K562 (cell line): ENCODE results near the gene DMWD.
A peak's percentile ranks its signal among the peaks of the same experiment; 100 is the strongest.

ENCODE experiments used
- ERF ChIP-seq: fragments of 450-650 bp; formaldehyde crosslinking; IDR thresholded peaks from 2 replicates; pipeline ENCODE4 v1.4.0; 2020; ENCODE audit warnings: mild to moderate bottlenecking, mixed read lengths
- HMG20A ChIP-seq: fragments of 450-650 bp; formaldehyde crosslinking; conservative IDR thresholded peaks from 2 replicates; pipeline ENCODE4 v1.4.0; 2020; ENCODE audit warnings: mild to moderate bottlenecking, mixed read lengths
- MAZ ChIP-seq, 2 experiments: fragments of 450-650 bp in 1 of 2; sonication (generic) in 1 of 2; formaldehyde crosslinking; IDR thresholded peaks in 1 of 2; conservative IDR thresholded peaks in 1 of 2; 2 replicates each; pipeline versions ENCODE4 v1.4.0 to v1.5.0; 2020; ENCODE audit warnings: mild to moderate bottlenecking in 1 of 2, missing genetic modification reagents in 1 of 2
- NFRKB ChIP-seq: fragments of 450-650 bp; IDR thresholded peaks from 2 replicates; pipeline ENCODE4 v1.6.1; 2016; ENCODE audit warnings: low read depth
- POLR2A ChIP-seq: fragments of 450-650 bp; conservative IDR thresholded peaks from 2 replicates; pipeline ENCODE4 v1.6.1; 2016
- POLR2AphosphoS5 ChIP-seq: IDR thresholded peaks from 2 replicates; pipeline ENCODE4 v1.6.1; 2011; ENCODE audit warnings: mild to moderate bottlenecking, low read depth, low read length, moderate library complexity; ENCODE audit not compliant: control insufficient read depth, insufficient read depth
- SIX5 ChIP-seq, 2 experiments: IDR thresholded peaks; 2 replicates each; pipeline ENCODE4 v1.6.1; 2011; ENCODE audit warnings: low read length in 2 of 2, borderline replicate concordance in 1 of 2, low read depth in 1 of 2, mild to moderate bottlenecking in 1 of 2, moderate library complexity in 1 of 2; ENCODE audit not compliant: insufficient read depth in 1 of 2
- ZBED1 ChIP-seq: IDR thresholded peaks from 2 replicates; pipeline ENCODE4 v1.6.1; 2014
- TF ChIP-seq, protein P1 (sequence below), 3 experiments: IDR thresholded peaks in 2 of 3; conservative IDR thresholded peaks in 1 of 3; 2 replicates each; pipeline ENCODE4 v1.5.1; 2011 to 2012; ENCODE audit warnings: low read length in 3 of 3, mild to moderate bottlenecking in 3 of 3, control low read depth in 2 of 3, improper control_type of control experiment in 1 of 3, inconsistent platforms in 1 of 3, low read depth in 1 of 3, mixed read lengths in 1 of 3, moderate library complexity in 1 of 3; ENCODE audit not compliant: insufficient read depth in 2 of 3

DNA sequence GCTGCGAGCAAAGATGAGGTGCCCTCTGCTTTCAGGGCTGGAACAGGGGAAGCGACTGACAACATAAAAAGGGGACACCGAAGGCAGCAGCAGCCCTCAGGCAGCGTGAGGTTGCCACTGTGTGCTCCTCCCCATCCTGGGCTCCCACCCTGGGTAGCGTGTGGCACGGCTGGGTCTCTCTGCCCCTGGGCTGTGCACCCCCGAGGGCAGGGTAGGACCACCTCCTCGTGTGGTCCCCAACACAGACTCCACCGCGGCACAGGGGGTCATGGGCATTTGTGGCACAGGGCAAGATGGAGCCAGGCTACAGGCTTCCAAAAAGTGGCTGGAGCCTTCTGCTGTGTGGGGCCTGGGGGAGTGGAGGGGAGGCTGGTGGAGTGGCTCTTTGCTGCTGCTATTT, 28.9 kb upstream of the DMWD start:
- TF ChIP-seq ZBED1 (no peak), SIX5 (IDR thresholded peaks at IDR 0.05; ENCODE audit: borderline replicate concordance in 1 of 2, insufficient read depth in 1 of 2, low read depth in 1 of 2, low read length in 2 of 2) (no peak), MAZ (CRISPR knock-in tag; conservative IDR thresholded peaks at IDR 0.05 in 1 of 2, IDR thresholded peaks at IDR 0.05 in 1 of 2) (no peak), POLR2AphosphoS5 (no peak), HMG20A (no peak), ERF (CRISPR knock-in tag) (no peak), NFRKB (no peak), POLR2A (peak; percentile 41)
- TF ChIP-seq, protein P1, sequence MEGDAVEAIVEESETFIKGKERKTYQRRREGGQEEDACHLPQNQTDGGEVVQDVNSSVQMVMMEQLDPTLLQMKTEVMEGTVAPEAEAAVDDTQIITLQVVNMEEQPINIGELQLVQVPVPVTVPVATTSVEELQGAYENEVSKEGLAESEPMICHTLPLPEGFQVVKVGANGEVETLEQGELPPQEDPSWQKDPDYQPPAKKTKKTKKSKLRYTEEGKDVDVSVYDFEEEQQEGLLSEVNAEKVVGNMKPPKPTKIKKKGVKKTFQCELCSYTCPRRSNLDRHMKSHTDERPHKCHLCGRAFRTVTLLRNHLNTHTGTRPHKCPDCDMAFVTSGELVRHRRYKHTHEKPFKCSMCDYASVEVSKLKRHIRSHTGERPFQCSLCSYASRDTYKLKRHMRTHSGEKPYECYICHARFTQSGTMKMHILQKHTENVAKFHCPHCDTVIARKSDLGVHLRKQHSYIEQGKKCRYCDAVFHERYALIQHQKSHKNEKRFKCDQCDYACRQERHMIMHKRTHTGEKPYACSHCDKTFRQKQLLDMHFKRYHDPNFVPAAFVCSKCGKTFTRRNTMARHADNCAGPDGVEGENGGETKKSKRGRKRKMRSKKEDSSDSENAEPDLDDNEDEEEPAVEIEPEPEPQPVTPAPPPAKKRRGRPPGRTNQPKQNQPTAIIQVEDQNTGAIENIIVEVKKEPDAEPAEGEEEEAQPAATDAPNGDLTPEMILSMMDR (IDR thresholded peaks at IDR 0.05 in 2 of 3, conservative IDR thresholded peaks at IDR 0.05 in 1 of 3; ENCODE audit: insufficient read depth in 2 of 3, low read depth in 1 of 3, low read length in 3 of 3), result no peak
